ENCODE results near the gene METTL15.

The METTL15 gene

DNA sequence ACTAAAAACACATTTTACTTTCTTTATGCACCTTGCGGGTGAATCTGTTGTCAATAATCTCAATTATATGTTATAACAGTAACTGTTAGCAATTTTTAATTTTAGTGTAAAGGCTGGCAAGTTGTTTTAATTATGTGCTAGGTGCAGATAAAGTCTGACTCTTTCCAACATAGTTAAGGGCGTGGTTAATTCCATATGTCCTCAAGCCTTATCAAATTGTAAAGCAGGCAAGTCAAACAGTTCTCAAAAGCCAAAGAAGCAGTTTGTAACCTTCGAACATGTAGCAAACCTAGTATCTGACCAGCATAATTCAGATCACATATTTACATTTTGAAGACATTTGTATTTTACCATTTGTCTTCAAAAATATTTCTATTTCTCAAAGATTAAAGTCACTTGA, 29.2 kb downstream of the METTL15 start:
- no peaks in the 10 kb centered on the region for H4K20me1 ChIP-seq (ENCODE audit: insufficient read depth, low read length)
- H3K79me2 ChIP-seq (ENCODE audit: low read length): no peaks in the 10 kb centered on the region
- H3K4me3 ChIP-seq (ENCODE audit: low read length): no peak overlapping the region
- H3K27ac ChIP-seq (ENCODE audit: low read length): no peak overlapping the region
- no peaks in the 10 kb centered on the region for H3K4me1 ChIP-seq (ENCODE audit: low read length)
- no peaks in the 10 kb centered on the region for H3F3A ChIP-seq (ENCODE audit: insufficient read depth, low read length)
- no peak overlapping the region for H2AFZ ChIP-seq (ENCODE audit: low read length)
- no peak overlapping the region for H3K9ac ChIP-seq (ENCODE audit: low read length)
- no peaks in the 10 kb centered on the region for H3K27me3 ChIP-seq (replicated peaks; ENCODE audit: insufficient read depth, low read length)
- no peak for TF ChIP-seq EZH2phosphoT487 (IDR thresholded peaks at IDR 0.05; ENCODE audit: low read length)
- DNase-seq: no peak
- no peaks in the 10 kb centered on the region for H3K36me3 ChIP-seq (replicated peaks; ENCODE audit: insufficient read depth, low read length)
- H3K4me2 ChIP-seq (ENCODE audit: low read depth, low read length): no peak overlapping the region
- H3K9me3 ChIP-seq (replicated peaks; ENCODE audit: insufficient read depth, low read length): no peaks in the 10 kb centered on the region; the same call in 1 of the 2 replicates
- H3K9me2 ChIP-seq (replicated peaks; ENCODE audit: insufficient read depth, low read length): no peaks in the 10 kb centered on the region

- Histone ChIP-seq H3K4me1 (ENCODE audit: low read length) (no peaks in the 10 kb centered on the region), H2AFZ (ENCODE audit: low read length) (no peak overlapping the region), H3K9me2 (replicated peaks; ENCODE audit: insufficient read depth, low read length) (no peaks in the 10 kb centered on the region), H3K36me3 (replicated peaks; ENCODE audit: insufficient read depth, low read length) (no peaks in the 10 kb centered on the region), H3K4me2 (ENCODE audit: low read depth, low read length) (no peak overlapping the region), H3K27ac (ENCODE audit: low read length) (no peak overlapping the region), H3F3A (ENCODE audit: insufficient read depth, low read length) (no peaks in the 10 kb centered on the region), H4K20me1 (ENCODE audit: insufficient read depth, low read length) (no peaks in the 10 kb centered on the region), H3K9ac (ENCODE audit: low read length) (no peak overlapping the region), H3K79me2 (ENCODE audit: low read length) (no peaks in the 10 kb centered on the region), H3K27me3 (replicated peaks; ENCODE audit: insufficient read depth, low read length) (no peaks in the 10 kb centered on the region), H3K9me3 (replicated peaks; ENCODE audit: insufficient read depth, low read length) (no peaks in the 10 kb centered on the region; the same call in 1 of the 2 replicates), H3K4me3 (ENCODE audit: low read length) (no peak overlapping the region)
- no peak for DNase-seq
- no peak for TF ChIP-seq EZH2 (optimal IDR thresholded peaks at IDR 0.05; ENCODE audit: low read depth, low read length)
- TF ChIP-seq, protein P1, sequence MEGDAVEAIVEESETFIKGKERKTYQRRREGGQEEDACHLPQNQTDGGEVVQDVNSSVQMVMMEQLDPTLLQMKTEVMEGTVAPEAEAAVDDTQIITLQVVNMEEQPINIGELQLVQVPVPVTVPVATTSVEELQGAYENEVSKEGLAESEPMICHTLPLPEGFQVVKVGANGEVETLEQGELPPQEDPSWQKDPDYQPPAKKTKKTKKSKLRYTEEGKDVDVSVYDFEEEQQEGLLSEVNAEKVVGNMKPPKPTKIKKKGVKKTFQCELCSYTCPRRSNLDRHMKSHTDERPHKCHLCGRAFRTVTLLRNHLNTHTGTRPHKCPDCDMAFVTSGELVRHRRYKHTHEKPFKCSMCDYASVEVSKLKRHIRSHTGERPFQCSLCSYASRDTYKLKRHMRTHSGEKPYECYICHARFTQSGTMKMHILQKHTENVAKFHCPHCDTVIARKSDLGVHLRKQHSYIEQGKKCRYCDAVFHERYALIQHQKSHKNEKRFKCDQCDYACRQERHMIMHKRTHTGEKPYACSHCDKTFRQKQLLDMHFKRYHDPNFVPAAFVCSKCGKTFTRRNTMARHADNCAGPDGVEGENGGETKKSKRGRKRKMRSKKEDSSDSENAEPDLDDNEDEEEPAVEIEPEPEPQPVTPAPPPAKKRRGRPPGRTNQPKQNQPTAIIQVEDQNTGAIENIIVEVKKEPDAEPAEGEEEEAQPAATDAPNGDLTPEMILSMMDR (IDR thresholded peaks at IDR 0.05; ENCODE audit: low read length): no peak
- no peak for TF ChIP-seq EZH2phosphoT487 (IDR thresholded peaks at IDR 0.05; ENCODE audit: low read length)
Observed at GRCh38 chr11:28137832-28138231, 29.6 kb downstream of the METTL15 start.

DNA sequence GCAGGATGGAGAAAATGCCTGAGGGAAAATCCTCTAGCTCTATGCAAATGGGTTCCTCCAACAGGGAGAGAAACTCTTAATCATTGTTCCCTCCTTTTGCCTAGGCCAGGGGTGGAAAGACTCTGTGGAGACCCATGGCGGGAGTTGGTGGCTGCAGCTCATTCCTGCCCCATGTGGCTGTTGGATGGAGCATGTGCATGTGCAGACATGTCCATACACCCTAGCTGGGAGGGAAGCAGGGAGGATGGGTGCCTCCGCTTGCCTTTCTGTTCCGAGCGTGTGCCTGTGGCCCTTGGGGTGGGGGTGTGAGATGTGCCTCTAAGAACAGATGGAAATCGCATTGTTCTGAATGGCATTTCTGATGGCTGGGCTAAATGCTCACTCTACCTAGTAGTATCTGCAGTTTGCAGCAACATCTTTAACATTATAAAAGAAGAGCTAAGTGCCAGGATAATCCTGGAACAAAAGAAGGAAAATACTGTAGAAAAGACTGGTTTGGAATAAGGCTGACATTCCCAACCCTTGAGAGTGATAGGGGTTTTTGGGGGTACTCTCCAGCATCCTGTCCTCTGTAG, 31.7 kb downstream of the METTL15 start:
- TF ChIP-seq, protein P1 (IDR thresholded peaks at IDR 0.05; ENCODE audit: low read length): no peak
- Histone ChIP-seq H3K4me2 (ENCODE audit: low read depth, low read length) (no peak overlapping the region), H3K4me1 (ENCODE audit: low read length) (no peaks in the 10 kb centered on the region), H2AFZ (ENCODE audit: low read length) (no peak overlapping the region), H3K36me3 (replicated peaks; ENCODE audit: insufficient read depth, low read length) (no peaks in the 10 kb centered on the region), H4K20me1 (ENCODE audit: insufficient read depth, low read length) (no peaks in the 10 kb centered on the region), H3K9ac (ENCODE audit: low read length) (no peak overlapping the region), H3K9me2 (replicated peaks; ENCODE audit: insufficient read depth, low read length) (no peaks in the 10 kb centered on the region), H3K9me3 (replicated peaks; ENCODE audit: insufficient read depth, low read length) (no peaks in the 10 kb centered on the region), H3K27ac (ENCODE audit: low read length) (no peak overlapping the region), H3K27me3 (replicated peaks; ENCODE audit: insufficient read depth, low read length) (no peaks in the 10 kb centered on the region), H3K4me3 (ENCODE audit: low read length) (no peak overlapping the region), H3F3A (ENCODE audit: insufficient read depth, low read length) (no peaks in the 10 kb centered on the region), H3K79me2 (ENCODE audit: low read length) (no peaks in the 10 kb centered on the region)
- DNase-seq: no peak

- H4K20me1 ChIP-seq (ENCODE audit: insufficient read depth, low read length): no peaks in the 10 kb centered on the region
- no peaks in the 10 kb centered on the region for H3K4me1 ChIP-seq (ENCODE audit: low read length)
- no peaks in the 10 kb centered on the region for H3K9me2 ChIP-seq (replicated peaks; ENCODE audit: insufficient read depth, low read length)
- TF ChIP-seq EZH2 (optimal IDR thresholded peaks at IDR 0.05; ENCODE audit: low read depth, low read length) (no peak), EZH2phosphoT487 (IDR thresholded peaks at IDR 0.05; ENCODE audit: low read length) (no peak)
- TF ChIP-seq, protein P1 (IDR thresholded peaks at IDR 0.05; ENCODE audit: low read length): no peak
- H3K36me3 ChIP-seq (replicated peaks; ENCODE audit: insufficient read depth, low read length): no peaks in the 10 kb centered on the region
- H3K79me2 ChIP-seq (ENCODE audit: low read length): no peaks in the 10 kb centered on the region
- no peak overlapping the region for H3K4me2 ChIP-seq (ENCODE audit: low read depth, low read length)
- H3K27me3 ChIP-seq (replicated peaks; ENCODE audit: insufficient read depth, low read length): no peaks in the 10 kb centered on the region
- H3K4me3 ChIP-seq (ENCODE audit: low read length): no peak overlapping the region
- no peak for DNase-seq
- no peaks in the 10 kb centered on the region for H3K9me3 ChIP-seq (replicated peaks; ENCODE audit: insufficient read depth, low read length)
- H3K27ac ChIP-seq (ENCODE audit: low read length): no peak overlapping the region
- H2AFZ ChIP-seq (ENCODE audit: low read length): no peak overlapping the region
- no peak overlapping the region for H3K9ac ChIP-seq (ENCODE audit: low read length)
- H3F3A ChIP-seq (ENCODE audit: insufficient read depth, low read length): no peaks in the 10 kb centered on the region
Observed at GRCh38 chr11:28140689-28141455, 32.7 kb downstream of the METTL15 start.

Measured in MM.1S (cell line).